WI38 (cell line): Measurements from ENCODE around the gene USP35.

ENCODE experiments used
- H3K4me3 ChIP-seq: 2 replicates; pipeline ENCODE4 v1.5.1; 2011; ENCODE audit warnings: low read depth, mild to moderate bottlenecking, control low read depth, low read length
- TF ChIP-seq, protein P1 (sequence below): IDR thresholded peaks from 2 replicates; pipeline ENCODE4 v1.5.1; 2012; ENCODE audit warnings: low read depth, mild to moderate bottlenecking, control low read depth, low read length

USP35 gene

DNA sequence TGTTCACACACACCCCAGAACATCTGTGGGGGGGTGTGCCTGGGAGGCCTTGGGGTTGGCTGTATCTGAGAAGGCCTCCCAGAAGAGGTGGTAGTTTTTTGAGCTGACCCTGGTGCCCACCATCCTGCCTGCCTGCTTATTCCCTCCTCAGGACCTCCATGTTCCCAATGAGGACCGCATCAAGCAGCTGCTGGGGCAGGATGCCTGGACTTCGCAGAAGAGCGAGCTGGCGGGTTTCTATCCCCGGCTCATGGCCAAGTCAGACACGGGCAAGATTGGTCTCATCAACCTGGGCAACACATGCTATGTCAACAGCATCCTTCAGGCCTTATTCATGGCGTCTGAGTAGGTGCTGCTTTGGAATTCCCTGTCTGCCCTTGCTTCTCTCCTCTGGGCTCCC lies 17.0 kb downstream of the USP35 start:
- TF ChIP-seq, protein P1, sequence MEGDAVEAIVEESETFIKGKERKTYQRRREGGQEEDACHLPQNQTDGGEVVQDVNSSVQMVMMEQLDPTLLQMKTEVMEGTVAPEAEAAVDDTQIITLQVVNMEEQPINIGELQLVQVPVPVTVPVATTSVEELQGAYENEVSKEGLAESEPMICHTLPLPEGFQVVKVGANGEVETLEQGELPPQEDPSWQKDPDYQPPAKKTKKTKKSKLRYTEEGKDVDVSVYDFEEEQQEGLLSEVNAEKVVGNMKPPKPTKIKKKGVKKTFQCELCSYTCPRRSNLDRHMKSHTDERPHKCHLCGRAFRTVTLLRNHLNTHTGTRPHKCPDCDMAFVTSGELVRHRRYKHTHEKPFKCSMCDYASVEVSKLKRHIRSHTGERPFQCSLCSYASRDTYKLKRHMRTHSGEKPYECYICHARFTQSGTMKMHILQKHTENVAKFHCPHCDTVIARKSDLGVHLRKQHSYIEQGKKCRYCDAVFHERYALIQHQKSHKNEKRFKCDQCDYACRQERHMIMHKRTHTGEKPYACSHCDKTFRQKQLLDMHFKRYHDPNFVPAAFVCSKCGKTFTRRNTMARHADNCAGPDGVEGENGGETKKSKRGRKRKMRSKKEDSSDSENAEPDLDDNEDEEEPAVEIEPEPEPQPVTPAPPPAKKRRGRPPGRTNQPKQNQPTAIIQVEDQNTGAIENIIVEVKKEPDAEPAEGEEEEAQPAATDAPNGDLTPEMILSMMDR: no peak
- H3K4me3 ChIP-seq: no peak overlapping the region

DNA sequence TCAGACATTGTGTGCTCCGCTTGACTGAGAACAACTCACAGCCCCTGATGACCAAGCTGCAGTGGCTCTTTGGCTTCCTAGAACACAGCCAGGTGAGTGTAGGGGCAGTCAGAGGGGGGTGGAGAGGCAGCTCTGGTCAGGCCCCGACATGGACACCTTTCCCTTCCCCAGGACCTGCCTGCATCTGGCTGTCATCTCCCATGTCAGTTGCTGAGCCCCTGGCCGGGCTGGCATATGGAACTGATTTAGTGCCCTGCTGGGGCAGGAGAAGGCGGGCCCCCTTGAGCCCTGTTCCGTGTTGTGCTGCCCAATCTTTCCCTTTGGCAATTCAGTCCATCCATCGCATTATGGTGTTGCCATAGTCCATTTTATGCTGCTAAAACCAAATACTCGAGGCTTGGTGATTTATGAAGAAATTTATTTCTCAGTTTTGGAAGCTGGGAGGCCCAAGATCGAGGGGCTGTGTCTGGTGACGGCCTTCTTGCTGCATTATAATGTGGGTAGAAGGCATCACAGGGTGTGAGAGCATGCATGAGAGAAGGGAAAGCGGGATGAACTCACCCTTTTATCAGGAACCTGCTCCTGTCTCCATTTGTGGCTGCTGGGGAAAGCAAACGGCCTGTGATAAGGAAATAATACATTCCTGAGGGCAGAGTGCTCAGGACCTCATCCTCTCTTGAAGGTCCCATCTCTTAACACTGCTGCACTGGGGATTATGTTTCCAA lies 19.0 kb downstream of the USP35 start:
- TF ChIP-seq, protein P1: no peak
- no peak overlapping the region for H3K4me3 ChIP-seq

DNA sequence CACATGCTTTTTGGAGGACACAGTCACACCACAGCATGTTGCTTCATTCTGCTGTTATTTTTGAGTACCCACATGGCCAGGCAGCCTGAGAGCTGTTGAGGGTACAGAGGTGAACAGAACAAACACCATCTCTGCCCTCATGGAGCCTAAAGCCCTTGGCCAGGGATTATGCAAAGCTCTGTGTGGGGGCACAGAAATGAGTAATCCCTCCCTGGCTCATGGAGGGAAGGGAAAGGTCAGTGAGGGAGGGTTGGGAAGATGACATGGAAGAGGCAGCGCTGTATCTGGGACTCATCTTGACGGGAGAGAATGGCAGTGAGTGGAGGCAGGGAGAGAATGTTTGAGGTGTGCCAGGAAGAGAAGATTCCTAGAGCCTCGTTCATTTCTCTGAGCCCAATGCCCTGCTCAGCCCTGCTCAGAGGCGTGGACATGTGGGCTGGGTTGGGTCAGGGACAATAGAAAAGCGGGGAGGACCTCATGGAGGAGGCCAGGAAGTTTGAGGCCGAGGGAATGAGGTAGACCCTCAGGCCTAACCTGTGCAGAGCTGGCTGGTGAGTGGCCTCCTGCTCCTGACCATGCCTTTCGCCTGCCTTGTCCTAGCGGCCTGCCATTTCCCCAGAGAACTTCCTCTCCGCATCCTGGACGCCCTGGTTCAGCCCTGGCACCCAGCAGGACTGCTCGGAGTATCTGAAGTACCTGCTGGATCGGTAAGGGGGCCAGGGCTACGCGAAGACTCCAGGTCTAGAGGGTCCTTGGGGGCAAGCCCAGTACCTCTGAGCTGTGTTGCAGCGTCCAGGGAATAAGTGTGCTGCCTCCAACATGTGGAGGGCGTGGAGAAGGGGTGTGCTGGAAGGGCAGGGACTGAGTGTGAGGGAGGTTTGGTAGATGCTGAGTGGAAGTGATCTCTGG lies 19.8 kb downstream of the USP35 start:
- TF ChIP-seq, protein P1: no peak
- H3K4me3 ChIP-seq: no peak overlapping the region

DNA sequence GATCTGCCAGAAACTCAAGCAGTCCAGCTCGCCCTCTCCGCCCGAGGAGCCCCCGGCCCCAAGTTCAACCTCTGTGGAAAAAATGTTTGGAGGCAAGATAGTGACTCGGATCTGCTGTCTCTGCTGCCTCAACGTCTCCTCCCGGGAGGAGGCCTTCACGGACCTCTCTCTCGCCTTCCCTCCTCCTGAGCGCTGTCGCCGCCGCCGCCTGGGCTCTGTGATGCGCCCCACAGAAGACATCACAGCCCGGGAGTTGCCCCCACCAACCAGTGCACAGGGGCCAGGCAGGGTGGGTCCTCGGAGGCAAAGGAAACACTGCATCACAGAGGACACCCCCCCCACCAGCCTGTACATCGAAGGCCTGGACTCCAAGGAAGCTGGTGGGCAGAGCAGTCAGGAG lies 20.8 kb downstream of the USP35 start:
- H3K4me3 ChIP-seq: no peak overlapping the region
- TF ChIP-seq, protein P1: no peak

DNA sequence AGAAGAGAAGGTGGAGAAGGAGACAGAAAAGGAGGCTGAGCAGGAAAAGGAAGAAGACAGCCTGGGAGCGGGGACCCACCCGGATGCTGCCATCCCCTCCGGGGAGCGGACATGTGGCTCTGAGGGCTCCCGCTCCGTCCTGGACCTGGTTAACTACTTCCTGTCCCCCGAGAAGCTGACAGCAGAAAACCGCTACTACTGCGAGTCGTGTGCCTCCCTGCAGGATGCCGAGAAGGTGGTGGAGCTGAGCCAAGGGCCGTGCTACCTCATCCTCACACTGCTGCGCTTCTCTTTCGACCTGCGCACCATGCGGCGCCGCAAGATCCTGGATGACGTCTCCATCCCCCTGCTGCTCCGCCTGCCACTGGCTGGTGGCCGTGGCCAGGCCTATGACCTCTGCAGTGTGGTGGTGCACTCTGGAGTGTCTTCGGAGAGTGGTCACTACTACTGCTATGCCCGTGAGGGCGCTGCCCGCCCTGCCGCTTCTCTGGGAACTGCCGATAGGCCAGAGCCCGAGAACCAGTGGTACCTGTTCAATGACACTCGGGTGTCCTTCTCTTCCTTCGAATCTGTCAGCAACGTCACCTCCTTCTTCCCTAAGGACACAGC lies 21.4 kb downstream of the USP35 start:
- no peak overlapping the region for H3K4me3 ChIP-seq
- TF ChIP-seq, protein P1: no peak

DNA sequence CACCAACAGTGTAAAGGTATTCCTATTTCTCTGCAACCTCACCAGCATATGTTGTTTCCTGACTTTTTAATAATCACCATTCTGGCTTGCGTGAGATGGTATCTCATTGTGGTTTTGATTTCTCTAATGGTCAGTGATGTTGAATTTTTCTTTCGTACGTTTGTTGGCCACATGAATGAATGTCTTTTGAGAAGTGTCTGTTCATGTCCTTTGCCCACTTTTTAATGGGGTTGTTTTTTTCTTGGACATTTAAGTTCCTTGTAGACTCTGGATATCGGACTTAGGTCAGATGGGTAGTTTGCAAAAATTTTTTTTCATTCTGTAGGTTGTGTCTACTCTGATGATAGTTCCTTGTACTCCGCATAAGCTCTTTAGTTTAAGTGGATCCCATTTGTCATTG lies 22.8 kb downstream of the USP35 start:
- TF ChIP-seq, protein P1: no peak
- H3K4me3 ChIP-seq: no peak overlapping the region
